ENCODE data around the gene STK16.

The STK16 gene

GRCh38 chr2:219268294-219268693, 23.0 kb downstream of the STK16 start:
- DNase-seq (ENCODE audit: low read depth in 2 of 3, low spot score in 2 of 3), result no peak

DNA sequence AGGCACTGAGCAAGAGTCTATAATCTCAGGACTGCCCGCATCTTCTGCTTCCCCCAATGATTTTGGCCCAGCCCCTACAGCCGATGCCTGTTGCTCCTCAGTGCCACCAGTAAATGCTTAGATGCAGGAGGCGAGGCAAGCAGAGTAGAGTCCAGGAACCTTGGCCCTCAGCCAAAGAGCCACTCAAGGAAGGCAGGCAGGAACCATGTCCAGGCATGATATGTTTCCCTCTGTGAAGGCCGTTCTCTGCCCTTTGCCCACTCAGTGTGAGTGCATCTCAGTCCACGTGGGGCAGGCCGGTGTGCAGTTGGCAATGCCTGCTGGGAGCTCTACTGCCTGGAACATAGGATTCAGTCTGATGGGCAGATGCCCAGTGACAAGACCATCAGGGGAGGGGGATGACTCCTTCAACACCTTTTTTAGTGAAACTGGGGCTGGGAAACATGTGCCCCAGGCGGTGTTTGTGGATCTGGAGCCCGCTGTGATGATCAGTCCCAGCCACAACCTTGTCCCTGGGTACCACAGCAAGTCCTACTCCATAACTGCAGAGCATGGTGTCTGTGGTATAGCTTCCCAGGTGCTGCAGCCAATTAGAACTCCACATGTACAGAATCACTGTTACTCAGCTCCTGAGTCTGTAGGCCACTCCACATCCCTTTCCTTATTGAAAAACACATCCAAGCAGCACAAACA, 24.2 kb downstream of the STK16 start:
- DNase-seq (ENCODE audit: low read depth in 2 of 3, low spot score in 2 of 3), result no peak

DNA sequence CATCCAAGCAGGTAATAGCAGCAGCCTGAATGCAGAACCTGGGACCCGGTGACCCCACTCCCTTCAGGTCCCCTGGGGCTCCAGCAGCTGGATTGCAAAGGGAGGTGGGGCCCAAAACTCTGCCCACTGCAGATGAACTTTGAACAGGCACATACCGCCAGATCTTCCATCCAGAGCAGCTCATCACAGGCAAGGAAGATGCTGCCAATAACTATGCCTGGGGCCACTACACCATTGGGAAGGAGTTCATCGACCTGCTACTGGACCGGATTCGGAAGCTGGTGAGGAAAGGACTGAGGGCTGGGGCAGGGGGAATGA, 24.7 kb downstream of the STK16 start:
- no peak for DNase-seq (ENCODE audit: low read depth in 2 of 3, low spot score in 2 of 3)

- no peak for DNase-seq (ENCODE audit: low read depth in 2 of 3, low spot score in 2 of 3)
Measured at GRCh38 chr2:219271021-219271420, 25.7 kb downstream of the STK16 start.

- no peak for DNase-seq (ENCODE audit: low read depth in 2 of 3, low spot score in 2 of 3)
Measured at GRCh38 chr2:219272356-219272755, 27.1 kb downstream of the STK16 start.

GRCh38 chr2:219272995-219273394, 27.7 kb downstream of the STK16 start:
- no peak for DNase-seq (ENCODE audit: low read depth in 2 of 3, low spot score in 2 of 3)

- DNase-seq (ENCODE audit: low read depth in 2 of 3, low spot score in 2 of 3), result no peak
Measured at GRCh38 chr2:219273937-219274336, 28.7 kb downstream of the STK16 start.

GRCh38 chr2:219274361-219274921, 29.2 kb downstream of the STK16 start:
- DNase-seq (ENCODE audit: low read depth in 2 of 3, low spot score in 2 of 3), result no peak

- peak in 2 of 3 experiments; percentile 58 to 62 for DNase-seq (ENCODE audit: low read depth in 2 of 3, low spot score in 2 of 3)
Measured at GRCh38 chr2:219277703-219278654, 32.7 kb downstream of the STK16 start.

GRCh38 chr2:219278655-219279150, 33.4 kb downstream of the STK16 start:
- DNase-seq (ENCODE audit: low read depth in 2 of 3, low spot score in 2 of 3), result no peak

DNA sequence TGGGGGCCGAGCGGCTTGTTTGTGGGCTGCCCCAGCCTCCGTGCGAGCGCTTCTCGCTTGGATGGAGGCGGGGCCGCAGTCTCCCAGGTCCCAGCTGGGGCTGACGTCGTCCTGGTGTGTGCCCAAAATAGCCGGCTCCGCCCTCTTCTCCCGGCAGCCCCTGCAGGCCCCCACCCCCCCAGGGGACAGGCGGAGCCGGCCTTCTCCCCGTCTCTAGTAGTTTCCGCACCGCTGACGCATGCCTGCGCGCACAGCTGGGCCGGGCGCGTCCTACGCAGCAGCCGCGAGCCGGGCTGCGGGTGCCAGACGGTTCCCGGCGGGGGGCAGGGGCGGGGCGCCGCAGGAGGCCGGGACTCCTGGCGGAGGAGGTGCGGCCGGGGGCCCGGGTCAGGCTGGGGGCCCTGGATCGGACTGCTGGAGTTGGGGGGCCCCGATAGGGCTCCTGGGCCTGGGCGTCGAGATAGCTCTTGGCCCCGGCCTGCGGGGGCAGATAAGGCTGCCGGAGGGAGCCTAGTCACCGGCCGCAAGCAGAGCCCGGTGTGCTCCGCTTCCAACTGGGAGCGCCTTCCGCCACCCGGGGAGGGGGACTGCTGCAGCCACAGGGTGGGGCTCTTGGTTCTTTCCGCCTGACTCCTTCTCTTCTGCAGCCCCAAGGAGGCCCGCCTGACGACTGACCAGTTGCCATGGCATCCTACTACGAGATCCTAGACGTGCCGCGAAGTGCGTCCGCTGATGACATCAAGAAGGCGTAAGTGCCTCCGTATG, 34.1 kb downstream of the STK16 start, which contains the start of gene DNAJB2:
Gene DNAJB2, plus strand, starts transcription at position 216 of the 765 bp plus-strand sequence. Its CDS starts 468 bp downstream, at position 684.
- DNase-seq (ENCODE audit: low read depth in 2 of 3, low spot score in 2 of 3), result peak; percentile 92 to 99 (median 94)

DNA sequence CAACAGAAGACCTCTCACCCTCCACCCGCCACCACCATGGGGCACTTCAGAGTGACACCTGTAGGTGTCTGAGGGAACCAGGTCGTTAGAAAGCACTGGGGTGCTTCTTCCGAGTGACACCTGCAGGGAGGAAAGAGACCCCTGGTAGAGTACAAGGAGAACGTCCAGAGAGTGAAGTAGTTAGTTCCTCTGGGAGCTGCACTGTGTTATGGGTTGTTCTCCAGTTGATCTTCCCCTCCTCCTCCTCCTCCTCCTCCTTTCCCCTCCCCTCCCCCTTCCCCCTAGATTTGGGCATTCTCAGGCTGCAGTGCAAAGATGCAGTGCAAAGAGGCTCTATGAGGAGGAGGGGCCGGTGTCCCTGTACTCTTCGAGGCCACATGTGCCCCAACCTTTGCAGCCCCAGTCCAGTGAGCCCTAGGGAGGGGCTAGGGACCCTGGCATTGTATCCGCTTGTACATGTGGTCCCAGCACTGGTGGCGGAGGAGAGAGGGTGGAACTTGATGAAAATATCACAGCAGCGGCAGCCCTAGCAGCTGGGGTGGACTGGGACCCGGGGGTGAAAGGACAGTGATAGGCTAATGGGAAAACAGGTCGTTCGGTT, 34.7 kb downstream of the STK16 start:
- DNase-seq (ENCODE audit: low read depth in 2 of 3, low spot score in 2 of 3), result no peak

GRCh38 chr2:219280651-219281050, 35.4 kb downstream of the STK16 start:
- DNase-seq (ENCODE audit: low read depth in 2 of 3, low spot score in 2 of 3), result no peak

DNA sequence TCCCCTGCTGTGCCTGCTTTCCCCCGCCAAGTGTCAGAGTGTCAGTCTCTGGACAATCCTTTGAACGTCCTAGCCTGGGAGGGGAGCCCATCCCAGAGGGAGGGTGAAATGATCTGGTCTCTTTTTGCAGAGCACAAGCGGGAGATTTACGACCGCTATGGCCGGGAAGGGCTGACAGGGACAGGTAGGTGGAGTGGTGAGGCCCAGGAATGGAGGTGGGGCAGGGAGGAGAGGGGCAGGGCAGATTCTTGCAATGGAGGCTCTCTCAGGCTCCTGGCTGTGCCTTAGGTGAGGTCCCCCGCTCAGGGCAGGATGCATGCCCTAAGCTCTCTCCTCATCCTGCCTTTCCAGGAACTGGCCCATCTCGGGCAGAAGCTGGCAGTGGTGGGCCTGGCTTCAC, 36.3 kb downstream of the STK16 start:
- DNase-seq (ENCODE audit: low read depth in 2 of 3, low spot score in 2 of 3), result no peak

- DNase-seq (ENCODE audit: low read depth in 2 of 3, low spot score in 2 of 3), result no peak
Measured at GRCh38 chr2:219282375-219282774, 37.1 kb downstream of the STK16 start.

- no peak for DNase-seq (ENCODE audit: low read depth in 2 of 3, low spot score in 2 of 3)
Measured at GRCh38 chr2:219282943-219283581, 37.8 kb downstream of the STK16 start.

DNA sequence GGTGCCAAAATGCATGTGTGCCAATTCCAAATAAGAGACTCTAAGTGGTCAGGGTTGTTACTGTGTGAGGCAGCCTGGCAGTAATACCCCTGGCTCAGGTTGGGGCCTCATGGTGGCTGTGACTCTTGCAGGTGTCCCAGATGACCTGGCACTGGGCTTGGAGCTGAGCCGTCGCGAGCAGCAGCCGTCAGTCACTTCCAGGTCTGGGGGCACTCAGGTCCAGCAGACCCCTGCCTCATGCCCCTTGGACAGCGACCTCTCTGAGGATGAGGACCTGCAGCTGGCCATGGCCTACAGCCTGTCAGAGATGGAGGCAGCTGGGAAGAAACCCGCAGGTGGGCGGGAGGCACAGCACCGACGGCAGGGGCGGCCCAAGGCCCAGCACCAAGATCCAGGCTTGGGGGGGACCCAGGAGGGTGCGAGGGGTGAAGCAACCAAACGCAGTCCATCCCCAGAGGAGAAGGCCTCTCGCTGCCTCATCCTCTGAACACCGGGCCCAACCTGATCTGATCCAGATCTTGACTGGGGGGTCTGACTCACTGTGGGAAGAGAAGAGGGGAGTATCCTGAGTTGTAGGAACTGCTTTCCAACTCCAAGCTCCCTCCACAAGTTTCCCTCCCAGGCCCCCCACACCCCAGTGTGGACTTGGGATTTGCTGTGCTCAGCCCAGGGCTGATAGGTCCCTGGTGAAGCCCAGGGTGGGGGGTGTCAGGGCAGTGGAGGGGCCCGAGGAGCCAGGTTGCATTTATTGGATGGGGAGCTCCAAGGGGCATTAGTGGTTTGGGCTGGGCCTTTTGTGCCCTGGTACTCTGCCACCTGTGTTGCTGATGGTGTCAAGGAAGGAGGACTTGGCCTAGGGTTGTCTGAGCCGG, 39.5 kb downstream of the STK16 start:
- no peak for DNase-seq (ENCODE audit: low read depth in 2 of 3, low spot score in 2 of 3)

- no peak for DNase-seq (ENCODE audit: low read depth in 2 of 3, low spot score in 2 of 3)
Measured at GRCh38 chr2:219285373-219285735, 40.1 kb downstream of the STK16 start.

- no peak for DNase-seq (ENCODE audit: low read depth in 2 of 3, low spot score in 2 of 3)
Measured at GRCh38 chr2:219285894-219286425, 40.7 kb downstream of the STK16 start.

Measured in activated CD8-positive, alpha-beta memory T cell treated with anti-CD3 and anti-CD28 coated beads for 48 hours (primary cell).